Measurements from ENCODE around the gene HABP2.

Gene HABP2
- total RNA-seq, result 0 reads per million in 4 experiments

DNA sequence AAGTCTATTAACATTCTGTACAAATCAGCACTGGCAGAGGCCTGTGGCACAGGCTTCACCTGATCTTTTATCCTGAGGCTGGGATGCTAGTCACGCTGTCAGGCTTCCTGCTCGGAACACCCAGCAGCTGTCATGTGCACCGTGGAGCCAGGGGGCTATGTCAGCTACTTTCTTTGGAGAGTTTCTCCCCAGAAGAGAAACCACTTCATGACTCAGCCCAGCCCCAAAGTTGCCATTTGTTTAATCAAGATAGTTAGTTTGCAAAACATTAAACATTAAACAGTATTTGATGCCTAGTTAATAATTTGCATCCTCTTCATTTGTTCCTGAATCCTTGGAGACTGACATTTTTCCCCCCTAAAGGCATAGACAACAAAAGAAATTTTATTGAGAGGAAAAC is at the start of gene HABP2:
Gene HABP2 (plus strand): TSS at position 353 of the 400 bp plus-strand sequence. CDS start 69 bp downstream, outside the sequence.
- no peak for DNase-seq

DNA sequence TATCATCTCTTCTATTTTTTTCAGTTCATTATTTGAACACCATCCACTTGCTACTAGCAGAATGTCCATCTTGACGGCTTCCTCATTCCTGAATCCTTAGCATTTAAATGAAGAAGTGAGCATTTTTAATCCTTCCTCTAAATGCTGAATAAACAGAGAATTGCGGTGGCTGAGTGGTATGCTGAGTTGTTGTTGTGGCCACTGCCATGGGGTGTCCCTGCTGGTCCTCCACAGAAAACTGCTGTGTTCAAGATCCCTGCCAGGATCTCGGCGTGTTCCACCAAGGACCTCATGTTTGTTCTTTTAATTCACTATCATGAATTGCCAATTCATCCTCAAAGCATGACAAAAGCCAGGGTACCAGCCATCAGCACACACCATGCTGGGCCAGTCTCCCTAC is 48.9 kb upstream of the HABP2 start:
- no peak for DNase-seq

DNA sequence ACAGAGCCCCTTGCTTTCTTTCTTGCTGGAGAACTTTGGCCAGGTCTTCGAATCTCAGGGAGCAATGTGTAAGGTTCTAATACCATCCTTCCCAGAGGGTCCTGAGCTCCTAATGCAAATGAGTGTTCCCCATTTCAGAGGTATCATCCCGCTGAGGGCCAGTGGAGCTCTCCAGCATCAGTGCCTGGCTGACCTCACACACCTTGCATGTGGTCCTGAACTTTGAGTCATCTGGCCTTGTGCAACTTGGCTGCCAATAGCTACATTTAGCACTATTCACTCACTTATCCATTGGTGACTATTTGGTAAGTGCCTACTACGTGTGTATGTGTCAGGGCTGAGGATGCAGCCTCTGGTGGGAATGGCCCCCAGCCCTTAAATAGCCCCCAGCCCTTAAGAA is 48.4 kb upstream of the HABP2 start:
- DNase-seq, result no peak

- DNase-seq, result no peak
Measured at GRCh38 chr10:113506476-113506875, 46.4 kb upstream of the HABP2 start.

DNA sequence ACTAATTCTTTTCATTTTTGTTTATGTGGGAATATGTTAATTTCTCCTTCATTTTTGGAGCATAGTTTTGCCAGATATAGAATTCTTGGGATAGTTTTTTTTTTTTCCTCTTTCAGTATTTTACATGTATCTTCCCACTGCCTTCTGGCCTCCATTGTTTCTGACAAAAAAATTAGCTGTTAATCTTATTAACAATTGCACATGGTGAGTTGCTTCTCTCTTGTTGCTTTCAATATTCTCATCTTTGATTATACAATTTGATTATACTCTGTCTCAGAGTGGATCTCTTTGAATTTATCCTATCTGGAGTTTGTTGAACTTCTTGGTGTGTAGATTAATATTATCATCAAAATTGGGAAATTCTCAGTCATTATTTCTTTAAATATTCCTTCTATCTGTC is 41.4 kb upstream of the HABP2 start:
- no peak for DNase-seq

GRCh38 chr10:113515161-113515560 is 37.7 kb upstream of the HABP2 start:
- no peak for DNase-seq

GRCh38 chr10:113515601-113516000 is 37.3 kb upstream of the HABP2 start:
- no peak for DNase-seq

DNA sequence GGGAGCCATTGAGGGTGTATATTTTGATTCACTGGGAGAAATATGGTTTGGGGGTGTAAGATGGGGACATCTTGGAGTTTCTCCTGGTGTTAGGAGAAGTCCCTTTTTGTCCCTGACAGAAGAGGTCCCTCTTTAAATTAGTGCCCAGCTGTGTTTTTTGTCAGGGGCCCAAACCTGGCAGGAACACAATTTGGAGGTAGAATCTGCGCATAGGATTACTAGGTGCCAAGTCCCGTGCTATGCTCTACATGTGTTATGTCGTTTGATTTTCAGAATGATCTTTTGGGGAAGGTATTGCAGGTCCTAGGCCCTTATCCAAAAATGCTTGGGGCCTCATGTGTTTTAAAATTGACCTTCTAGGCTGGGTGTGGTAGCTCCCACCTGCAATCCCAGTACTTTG is 36.8 kb upstream of the HABP2 start:
- no peak for DNase-seq

GRCh38 chr10:113517165-113517900 is 35.5 kb upstream of the HABP2 start:
- no peak for DNase-seq

DNA sequence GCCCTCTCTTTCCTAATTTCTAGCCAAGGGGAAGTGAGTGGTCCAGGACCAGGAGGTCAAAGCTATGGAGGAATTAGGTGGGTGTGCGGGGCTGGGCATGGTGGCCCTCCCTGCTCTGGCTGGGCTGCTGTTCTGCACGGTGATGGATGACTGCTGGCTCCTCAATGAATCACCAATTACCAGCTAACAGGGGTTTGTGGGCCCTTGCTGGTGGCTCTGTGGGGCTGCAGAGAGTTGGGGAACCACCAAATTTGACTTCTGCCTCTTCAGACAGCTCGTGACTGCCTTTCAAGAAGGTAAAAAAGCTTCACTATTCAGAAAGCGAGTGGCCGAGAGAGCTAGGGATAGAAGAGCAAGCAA is 35.0 kb upstream of the HABP2 start:
- DNase-seq, result no peak

DNA sequence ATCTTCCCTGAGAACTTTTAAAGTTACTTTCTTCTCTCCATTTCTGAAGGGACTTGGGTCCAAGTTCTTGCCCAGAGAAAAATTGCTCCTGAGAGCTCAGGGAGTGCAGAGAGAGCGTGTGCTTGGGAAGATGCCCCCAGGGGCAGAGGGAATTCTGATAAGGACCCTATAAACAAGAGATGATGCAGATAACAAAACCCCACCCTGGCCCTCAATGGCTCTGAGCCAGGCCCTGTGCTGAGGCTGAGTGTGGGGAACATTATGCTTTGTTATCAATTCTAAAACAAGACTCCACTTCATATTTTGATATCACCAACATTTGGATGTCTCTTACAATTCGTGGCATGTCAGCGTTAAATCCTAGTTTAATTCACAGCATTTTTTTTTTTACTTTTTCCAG is 34.4 kb upstream of the HABP2 start:
- no peak for DNase-seq

DNA sequence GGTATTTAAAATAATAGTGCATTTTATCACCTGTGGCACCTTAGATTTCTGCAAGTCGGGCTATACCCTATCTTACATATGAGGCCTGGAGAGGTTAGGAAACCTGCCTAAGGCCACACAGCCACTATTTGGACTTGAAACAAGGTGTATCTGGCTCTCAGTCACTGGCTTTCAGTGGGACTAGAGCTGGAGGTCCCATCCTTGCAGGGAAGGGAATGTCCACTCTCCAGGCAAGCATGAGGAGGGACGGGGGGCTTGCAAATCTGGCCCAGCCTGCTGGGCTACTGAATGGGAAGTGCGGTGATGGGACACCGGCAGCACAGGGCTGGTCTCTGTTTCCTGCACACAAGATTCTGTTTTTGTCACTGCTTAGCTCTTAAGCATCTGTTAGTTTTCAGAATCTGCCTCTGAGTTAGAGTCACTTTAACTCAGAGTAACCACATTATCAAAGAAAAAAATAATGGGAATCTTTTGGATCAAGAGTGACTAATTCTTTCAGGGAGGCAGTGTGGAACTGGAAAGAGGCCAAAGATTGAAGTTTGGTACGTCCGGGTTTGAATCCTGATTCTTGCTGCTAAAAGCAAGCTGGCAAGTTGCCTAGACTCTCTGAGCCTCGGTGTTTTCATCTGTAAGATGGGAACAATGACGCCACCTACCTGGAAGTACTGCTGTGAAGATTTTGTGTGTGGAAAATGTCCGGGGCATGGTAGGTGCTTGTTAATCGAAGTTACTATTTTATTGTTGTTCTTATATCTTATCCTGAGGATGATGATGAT is 33.8 kb upstream of the HABP2 start:
- no peak for DNase-seq

DNA sequence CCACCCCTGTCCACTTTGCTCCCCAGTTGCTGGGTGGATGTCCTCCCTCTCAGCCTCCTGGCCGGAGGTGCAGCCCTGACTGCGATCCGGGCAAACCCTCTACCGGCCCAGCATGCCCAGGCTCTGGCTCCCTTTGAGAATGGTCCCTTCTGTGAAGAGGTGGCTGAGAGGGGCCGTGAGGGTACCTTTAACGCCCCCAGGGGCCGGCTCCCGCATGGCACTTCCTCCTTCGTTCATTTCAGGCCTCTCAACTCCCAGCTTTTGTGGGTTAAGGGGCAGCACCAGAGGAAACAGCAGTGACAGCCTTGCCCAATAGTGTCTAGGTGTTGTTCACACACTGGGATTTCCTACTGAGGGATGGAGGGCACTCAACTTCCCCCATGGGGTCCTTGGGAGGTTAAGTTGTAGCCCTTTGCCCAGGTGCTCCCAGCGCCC is 33.2 kb upstream of the HABP2 start:
- DNase-seq, result no peak

DNA sequence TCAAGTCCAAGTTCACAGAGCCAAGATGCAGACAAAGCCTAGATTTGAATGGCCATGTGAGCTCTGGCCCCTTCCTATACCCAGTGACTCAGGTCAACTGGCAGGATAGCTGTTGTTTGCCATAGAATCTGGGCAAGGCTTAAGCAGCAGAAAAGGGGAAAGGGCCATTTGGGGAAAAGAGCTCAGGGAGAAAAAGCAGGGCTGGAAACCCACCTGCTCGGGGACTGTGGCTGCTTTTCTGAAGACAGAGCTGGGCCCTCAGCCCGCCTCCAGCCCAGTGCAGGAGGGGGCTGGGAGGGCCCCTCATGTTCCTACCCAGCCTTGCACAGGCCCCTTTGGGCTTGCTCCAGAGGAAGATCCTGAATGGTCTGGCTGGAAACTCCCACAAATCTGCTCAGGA is 32.6 kb upstream of the HABP2 start:
- no peak for DNase-seq

DNA sequence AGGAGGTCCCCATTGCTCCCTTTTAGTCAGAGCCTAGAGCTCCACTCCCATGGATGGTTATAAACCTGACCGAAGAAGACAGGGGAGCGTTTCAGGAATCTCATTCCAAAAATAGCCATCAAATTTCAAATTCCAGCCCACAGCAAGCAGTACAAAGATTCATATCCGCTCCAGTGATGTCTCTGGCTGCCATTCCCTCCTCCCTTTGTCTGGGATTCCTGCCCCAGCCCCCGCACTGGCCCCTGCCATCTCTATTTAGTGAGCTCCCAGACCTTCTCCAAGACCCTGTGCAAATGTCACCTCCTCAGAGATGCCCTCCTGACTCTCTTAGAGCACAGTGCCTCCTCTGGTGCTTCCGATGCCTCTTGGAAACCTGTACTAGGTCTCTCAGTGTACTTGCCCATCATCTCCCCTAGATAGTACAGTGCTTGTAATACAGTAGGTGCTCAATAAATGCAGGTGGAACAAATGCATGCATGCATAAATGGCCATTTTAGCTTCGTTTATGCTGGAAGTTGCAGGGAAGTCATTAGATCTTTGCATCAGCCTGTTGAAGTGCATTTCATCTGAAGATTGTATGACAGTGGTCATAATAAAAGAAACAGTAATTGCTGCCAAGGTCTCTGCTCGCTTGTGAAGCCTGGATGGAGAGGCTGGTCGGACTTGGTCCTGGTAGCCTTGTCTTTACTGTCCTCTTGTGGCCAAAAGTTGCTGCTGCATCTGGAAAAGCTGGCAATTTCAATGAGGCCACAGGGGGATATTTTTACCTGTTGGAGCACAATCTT is 32.0 kb upstream of the HABP2 start:
- no peak for DNase-seq

GRCh38 chr10:113521475-113521795 is 31.4 kb upstream of the HABP2 start:
- DNase-seq, result no peak

DNA sequence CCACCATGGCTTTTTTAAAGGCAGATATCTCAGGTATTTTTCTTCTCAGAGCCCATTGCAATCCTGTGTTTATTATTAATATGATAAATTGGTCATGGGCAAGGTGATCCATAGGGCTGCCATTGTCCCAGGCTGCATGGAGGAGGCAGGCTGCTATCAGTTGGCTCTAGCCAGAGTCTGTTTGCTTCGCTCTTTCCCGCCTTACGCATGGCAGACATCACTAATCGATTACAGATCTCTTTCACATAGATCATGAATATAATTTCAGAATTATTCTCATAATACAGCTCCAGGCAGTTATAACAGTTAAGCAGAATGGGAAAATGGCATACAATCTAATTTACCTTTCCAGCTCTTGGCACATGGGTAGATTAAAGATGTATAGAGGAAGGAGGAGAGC is 30.4 kb upstream of the HABP2 start:
- DNase-seq, result no peak

DNA sequence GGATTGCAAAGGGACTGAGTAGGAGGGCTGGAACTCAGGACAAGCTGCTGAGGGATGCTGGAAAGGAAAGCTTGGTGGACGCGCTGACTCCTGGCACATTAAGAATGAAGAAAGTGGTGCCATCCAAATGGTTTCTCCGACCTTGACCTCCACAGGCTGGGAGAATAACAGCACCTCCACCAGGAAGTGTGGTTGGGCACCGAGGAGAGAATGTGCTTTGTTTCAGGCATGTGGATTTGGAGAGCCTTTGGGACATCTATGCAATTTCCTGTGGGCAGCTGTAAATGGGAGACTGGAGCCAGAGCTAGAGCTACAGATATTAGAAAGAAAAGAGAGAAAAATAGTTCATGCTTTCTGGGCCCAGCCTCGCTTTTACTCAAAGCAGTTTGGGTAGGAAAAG is 29.8 kb upstream of the HABP2 start:
- DNase-seq, result no peak

DNA sequence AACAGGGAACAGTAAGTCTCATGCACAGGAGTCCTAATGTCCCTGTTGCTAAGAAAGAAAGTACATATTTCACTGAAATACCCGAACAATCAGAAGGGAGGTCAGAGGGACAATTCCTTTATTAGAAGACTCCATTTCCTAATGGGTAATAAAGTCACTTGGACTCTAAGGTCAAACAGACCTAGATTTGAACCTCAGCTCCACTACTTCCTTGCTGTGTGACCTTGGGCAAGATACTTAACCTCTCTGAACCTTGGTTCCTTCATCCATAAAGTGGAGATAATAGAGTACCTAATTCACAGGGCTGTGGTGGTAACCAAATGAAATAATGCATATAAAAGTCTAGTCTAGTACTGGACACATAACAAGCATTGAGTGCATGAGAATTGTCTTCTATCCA is 29.2 kb upstream of the HABP2 start:
- no peak for DNase-seq

- no peak for DNase-seq
Measured at GRCh38 chr10:113524120-113524519, 28.7 kb upstream of the HABP2 start.

- no peak for DNase-seq
Measured at GRCh38 chr10:113524539-113525490, 28.0 kb upstream of the HABP2 start.

- no peak for DNase-seq
Measured at GRCh38 chr10:113525713-113526112, 27.1 kb upstream of the HABP2 start.
